MM.1S (cell line): ENCODE results near the gene KRTAP5-6.
A peak's percentile ranks its signal among the peaks of the same experiment; 100 is the strongest.

Experiments
- CTCF ChIP-seq: fragments of 300-600 bp; sonication (generic); IDR thresholded peaks from 2 replicates; pipeline ENCODE4 v1.5.1; 2016; ENCODE audit warnings: antibody characterized with exemption, low read length, mixed read lengths
- EZH2 ChIP-seq: fragments of 300-600 bp; sonication (generic); optimal IDR thresholded peaks from 2 replicates; pipeline ENCODE3; 2017; ENCODE audit warnings: low read depth, mild to moderate bottlenecking, antibody characterized with exemption, low read length, mixed read lengths
- EZH2phosphoT487 ChIP-seq: fragments of 300-600 bp; sonication (generic); IDR thresholded peaks from 2 replicates; pipeline ENCODE4 v1.6.1; 2018; ENCODE audit warnings: antibody characterized with exemption, low read length

GRCh38 chr11:1706634-1707400, 9.8 kb downstream of the KRTAP5-6 start:
- TF ChIP-seq CTCF (peak; percentile 36), EZH2 (no peak), EZH2phosphoT487 (no peak)
